Nephron progenitor cell (in vitro differentiated cells): Measurements from ENCODE around the gene MTMR11.

Source experiments
- DNase-seq: peaks from one replicate; pipeline ENCODE4 v3.0.0; 2021
- H3K27ac Mint-ChIP-seq: 2 replicates; pipeline ENCODE4 v1.8.0; 2021; ENCODE audit warnings: mild to moderate bottlenecking, moderate library complexity, mixed read lengths
- H3K27me3 Mint-ChIP-seq: 2 replicates; pipeline ENCODE4 v1.8.0; 2021; ENCODE audit warnings: mild to moderate bottlenecking, low read depth, mixed read lengths; ENCODE audit not compliant: poor library complexity
- H3K36me3 Mint-ChIP-seq: 2 replicates; pipeline ENCODE4 v1.8.0; 2021; ENCODE audit warnings: low read depth, mixed read lengths
- H3K4me1 Mint-ChIP-seq: 2 replicates; pipeline ENCODE4 v1.8.0; 2021; ENCODE audit warnings: mixed read lengths
- H3K4me3 Mint-ChIP-seq: 2 replicates; pipeline ENCODE4 v1.8.0; 2021; ENCODE audit warnings: mild to moderate bottlenecking, moderate library complexity, mixed read lengths
- H3K9me3 Mint-ChIP-seq: 2 replicates; pipeline ENCODE4 v1.8.0; 2021; ENCODE audit warnings: mild to moderate bottlenecking, moderate library complexity, mixed read lengths
- CTCF ChIP-seq: fragments of 200-600 bp; sonication (generic); IDR thresholded peaks from 2 replicates; pipeline ENCODE4 v1.5.0; 2021; ENCODE audit warnings: antibody characterized with exemption

MTMR11 gene

GRCh38 chr1:149972547-149972946, 35.9 kb upstream of the MTMR11 start:
- peaks cover 64% of the 10 kb centered on the region for H3K36me3 Mint-ChIP-seq
- no peak overlapping the region for H3K27ac Mint-ChIP-seq
- H3K4me3 Mint-ChIP-seq: no peak overlapping the region
- no peak for TF ChIP-seq CTCF
- no peaks in the 10 kb centered on the region for H3K9me3 Mint-ChIP-seq
- no peaks in the 10 kb centered on the region for H3K27me3 Mint-ChIP-seq
- no peak for DNase-seq
- no peaks in the 10 kb centered on the region for H3K4me1 Mint-ChIP-seq

- Mint-ChIP-seq H3K4me3 (no peak overlapping the region), H3K27me3 (no peaks in the 10 kb centered on the region), H3K36me3 (peaks cover 58% of the 10 kb centered on the region), H3K4me1 (no peaks in the 10 kb centered on the region), H3K27ac (peak overlapping the region; percentile 58), H3K9me3 (no peaks in the 10 kb centered on the region)
- TF ChIP-seq CTCF: no peak
- no peak for DNase-seq
Measured at GRCh38 chr1:149967646-149968045, 31.0 kb upstream of the MTMR11 start.

- DNase-seq: no peak
- Mint-ChIP-seq H3K27me3 (no peaks in the 10 kb centered on the region), H3K4me3 (no peak overlapping the region), H3K27ac (peak overlapping the region; percentile 75), H3K9me3 (no peaks in the 10 kb centered on the region), H3K4me1 (no peaks in the 10 kb centered on the region), H3K36me3 (peaks cover 52% of the 10 kb centered on the region)
- TF ChIP-seq CTCF: no peak
Measured at GRCh38 chr1:149967041-149967440, 30.4 kb upstream of the MTMR11 start.

GRCh38 chr1:149966405-149966804, 29.7 kb upstream of the MTMR11 start:
- no peak overlapping the region for H3K27ac Mint-ChIP-seq
- H3K36me3 Mint-ChIP-seq: peaks cover 53% of the 10 kb centered on the region
- no peak for TF ChIP-seq CTCF
- DNase-seq: no peak
- H3K4me1 Mint-ChIP-seq: no peaks in the 10 kb centered on the region
- no peaks in the 10 kb centered on the region for H3K9me3 Mint-ChIP-seq
- H3K27me3 Mint-ChIP-seq: no peaks in the 10 kb centered on the region
- H3K4me3 Mint-ChIP-seq: no peak overlapping the region

- Mint-ChIP-seq H3K36me3 (peaks cover 53% of the 10 kb centered on the region), H3K27ac (peak overlapping the region; percentile 77), H3K9me3 (peaks cover 4% of the 10 kb centered on the region), H3K4me3 (no peak overlapping the region), H3K27me3 (no peaks in the 10 kb centered on the region), H3K4me1 (no peaks in the 10 kb centered on the region)
- no peak for DNase-seq
- no peak for TF ChIP-seq CTCF
Measured at GRCh38 chr1:149965440-149965839, 28.8 kb upstream of the MTMR11 start.

GRCh38 chr1:149963358-149963757, 26.7 kb upstream of the MTMR11 start:
- Mint-ChIP-seq H3K36me3 (peaks cover 73% of the 10 kb centered on the region), H3K4me1 (no peaks in the 10 kb centered on the region), H3K27ac (peak overlapping the region; percentile 43), H3K9me3 (peaks cover 21% of the 10 kb centered on the region), H3K4me3 (no peak overlapping the region), H3K27me3 (no peaks in the 10 kb centered on the region)
- TF ChIP-seq CTCF: no peak
- DNase-seq: no peak
